HepG2 (cell line): Measurements from ENCODE around the gene ATP13A4. TPM values are rescaled to one million over a fixed set of nuclear protein-coding genes. Genes with fewer than 3 reads are reported as not detected.

Experiments
- CBX1 ChIP-seq: IDR thresholded peaks from one replicate; pipeline ENCODE4 v1.6.1; 2016; ENCODE audit warnings: antibody characterized with exemption, low read depth
- KAT7 ChIP-seq: IDR thresholded peaks from 2 replicates; pipeline ENCODE4 v1.6.1; 2018; ENCODE audit warnings: borderline replicate concordance, missing compliant biosample characterization
- RBAK ChIP-seq: sonication (generic); formaldehyde crosslinking; IDR thresholded peaks from 2 replicates; pipeline ENCODE4 v1.5.1; 2020; ENCODE audit warnings: mild to moderate bottlenecking, missing genetic modification reagents
- REL ChIP-seq: sonication (generic); formaldehyde crosslinking; conservative IDR thresholded peaks from 2 replicates; pipeline ENCODE4 v1.8.0; 2022; ENCODE audit warnings: mild to moderate bottlenecking, missing genetic modification reagents, moderate library complexity
- SETDB1 ChIP-seq: sonication (generic); formaldehyde crosslinking; IDR thresholded peaks from 2 replicates; pipeline ENCODE4 v1.5.1; 2020; ENCODE audit warnings: missing genetic modification reagents, mild to moderate bottlenecking, borderline replicate concordance
- SKI ChIP-seq: fragments of 450-650 bp; IDR thresholded peaks from one replicate; pipeline ENCODE4 v1.6.1; 2018; ENCODE audit warnings: mild to moderate bottlenecking; ENCODE audit not compliant: partially characterized antibody
- SOX6 ChIP-seq, 2 experiments: fragments of 450-650 bp in 1 of 2; sonication (generic) in 1 of 2; formaldehyde crosslinking in 1 of 2; IDR thresholded peaks; 2 replicates each; pipeline versions ENCODE4 v1.4.0 to v1.6.1; 2017 to 2020; ENCODE audit warnings: antibody characterized with exemption in 1 of 2, mild to moderate bottlenecking in 1 of 2, missing genetic modification reagents in 1 of 2
- STAT5B ChIP-seq: sonication (generic); formaldehyde crosslinking; IDR thresholded peaks from 2 replicates; pipeline ENCODE4 v1.4.0; 2020; ENCODE audit warnings: missing genetic modification reagents
- ZNF281 ChIP-seq: sonication (generic); formaldehyde crosslinking; IDR thresholded peaks from 2 replicates; pipeline ENCODE4 v1.4.0; 2020; ENCODE audit warnings: missing genetic modification reagents, borderline replicate concordance
- ZNF430 ChIP-seq: sonication (generic); formaldehyde crosslinking; IDR thresholded peaks from 2 replicates; pipeline ENCODE4 v1.9.0; 2021; ENCODE audit warnings: mild to moderate bottlenecking, missing genetic modification reagents
- ZNF512 ChIP-seq: sonication (generic); formaldehyde crosslinking; IDR thresholded peaks from 2 replicates; pipeline ENCODE4 v1.4.0; 2020; ENCODE audit warnings: mild to moderate bottlenecking, missing genetic modification reagents
- ZNF512B ChIP-seq: sonication (generic); formaldehyde crosslinking; IDR thresholded peaks from 2 replicates; pipeline ENCODE4 v1.5.1; 2020; ENCODE audit warnings: missing genetic modification reagents, mild to moderate bottlenecking, borderline replicate concordance
- ZNF746 ChIP-seq: sonication (generic); formaldehyde crosslinking; IDR thresholded peaks from 2 replicates; pipeline ENCODE4 v1.8.0; 2022; ENCODE audit warnings: mild to moderate bottlenecking, missing genetic modification reagents
- ZNF777 ChIP-seq: sonication (generic); formaldehyde crosslinking; IDR thresholded peaks from 2 replicates; pipeline ENCODE4 v1.4.0; 2020; ENCODE audit warnings: missing genetic modification reagents
- ZNF792 ChIP-seq: IDR thresholded peaks from 2 replicates; pipeline ENCODE4 v1.6.1; 2016
- ZSCAN9 ChIP-seq: IDR thresholded peaks from 2 replicates; pipeline ENCODE4 v1.6.1; 2016; ENCODE audit warnings: borderline replicate concordance
- ZXDC ChIP-seq: sonication (generic); formaldehyde crosslinking; IDR thresholded peaks from 2 replicates; pipeline ENCODE4 v1.5.0; 2020; ENCODE audit warnings: mild to moderate bottlenecking, missing genetic modification reagents
- polyA plus RNA-seq, 8 experiments: library from polyadenylated mRNA; depleted of rRNA in 3 of 8; stranded (reverse) in 7 of 8; unstranded in 1 of 8; fragments of >200 nt; fragmentation: Illumina TruSeq in 4 of 8; extraction: Trizol in 4 of 8; gene quantifications; 2 replicates each; pipeline versions ENCODE4 v1.2.1 to v1.2.3, GENCODE V29; 2011 to 2016; ENCODE audit warnings: low read depth in 4 of 8, missing spikeins in 1 of 8, mixed read lengths in 1 of 8; ENCODE audit not compliant: insufficient read depth in 1 of 8
- total RNA-seq, 5 experiments: library from RNA; depleted of rRNA; stranded (reverse); fragments of >200 nt; fragmentation: Illumina TruSeq; extraction: Trizol; gene quantifications; 2 replicates each; pipeline ENCODE4 v1.2.3, GENCODE V29; 2016; ENCODE audit warnings: low read depth in 1 of 5

Gene ATP13A4
- total and polyA plus RNA-seq, 2 of the 13 experiments (the other 11 are each of a cell fraction or from before 2014, with no cell fraction given) = 0.01 to 0.07 TPM

- TF ChIP-seq KAT7 (CRISPR knock-in tag) (peak; percentile 77; the same call in 1 of the 2 replicates), ZNF281 (CRISPR knock-in tag) (no peak), ZNF512 (CRISPR knock-in tag) (no peak; the same call in 1 of the 2 replicates), ZNF430 (CRISPR knock-in tag) (peak; percentile 79), SOX6 (IDR thresholded peaks at IDR 0.05) (no peak), SOX6 (CRISPR knock-in tag; IDR thresholded peaks at IDR 0.05) (peak; percentile 85), ZNF746 (CRISPR knock-in tag) (0 out of 2 replicates have a peak, but pooled peaks have one; percentile 35), SKI (peak; percentile 54), ZNF512B (CRISPR knock-in tag) (peak; percentile 60), REL (CRISPR knock-in tag) (no peak; the same call in 1 of the 2 replicates), ZXDC (CRISPR knock-in tag) (peak; percentile 60; the same call in 1 of the 2 replicates), CBX1 (peak; percentile 92), STAT5B (CRISPR knock-in tag) (no peak), RBAK (CRISPR knock-in tag) (peak; percentile 22; the same call in 1 of the 2 replicates), SETDB1 (no peak), ZNF777 (CRISPR knock-in tag) (peak; percentile 71), ZSCAN9 (peak; percentile 86), ZNF792 (CRISPR knock-in tag) (peak; percentile 94)
Measured at GRCh38 chr3:193592841-193593667, 38.4 kb upstream of the ATP13A4 start, which contains the start of gene OPA1 (continued).
